ENCODE measurements around the gene BLCAP. TPM values are rescaled to one million over a fixed set of nuclear protein-coding genes. Genes with fewer than 3 reads are reported as not detected.
A peak's percentile ranks its signal among the peaks of the same experiment; 100 is the strongest.

The BLCAP gene
- total RNA-seq, 5 donors from 2014 or later (not counting 1 experiment from before 2014, with no cell fraction given) = 62.5 to 82.6 (median 80.6) TPM

- H3K27ac Mint-ChIP-seq = peak overlapping the region in 1 of 2 donors; percentile 12
- DNase-seq (no peak), ATAC-seq (replicated peaks in 1 of 4) (no peak)
- H3K36me3 Mint-ChIP-seq = peaks cover 3% of the 10 kb centered on the region
- no peak overlapping the region for H3K4me3 ChIP-seq (ENCODE audit: control insufficient read depth in 1 of 2, extremely low read depth in 1 of 2, low read length in 1 of 2)
- H3K9me3 ChIP-seq = no peaks in the 10 kb centered on the region
- no peaks in the 10 kb centered on the region for H3K36me3 ChIP-seq (ENCODE audit: control insufficient read depth in 2 of 2, extremely low read depth in 1 of 2, insufficient read depth in 1 of 2, low read length in 1 of 2)
- peaks cover 36 to 41% (median 41%) of the 10 kb centered on the region in 3 donors for H3K4me1 Mint-ChIP-seq
- H3K27ac ChIP-seq (ENCODE audit: low read length) = no peak overlapping the region
- no peaks in the 10 kb centered on the region for H3K27me3 ChIP-seq (replicated peaks in 1 of 2; ENCODE audit: control insufficient read depth in 2 of 2, extremely low read depth in 1 of 2, insufficient read depth in 2 of 2, low read length in 1 of 2)
- ChIA-PET POLR2A (no interaction called here), CTCF (interaction anchor here in 1 of 2 donors (0.6 to 0.9 kb wide), 2 partner anchors 258 to 267 kb away, joined by 4 read pairs; no protein-coding TSS in a partner anchor)
- WGBS (ENCODE audit: insufficient coverage) = 82% methylated on average over 7 of the region's 8 CpGs
- peak overlapping the region; percentile 89 to 95 (median 95) for H3K4me3 Mint-ChIP-seq
- no peaks in the 10 kb centered on the region for H3K27me3 Mint-ChIP-seq
- H3K9me3 Mint-ChIP-seq = no peaks in the 10 kb centered on the region
- peaks cover 22 to 36% of the 10 kb centered on the region in 2 experiments for H3K4me1 ChIP-seq (ENCODE audit: control insufficient read depth in 1 of 2, extremely low read depth in 1 of 2, insufficient read depth in 2 of 2, low read length in 2 of 2)
Observed at GRCh38 chr20:37529214-37529967, 1.7 kb upstream of the BLCAP start.

GRCh38 chr20:37528446-37529213, 954 bp upstream of the BLCAP start:
- POLR2A ChIA-PET = no interaction called here
- ATAC-seq (replicated peaks in 1 of 4) (peak in 1 of 4 experiments; percentile 1), DNase-seq (peak in 1 of 35 experiments; percentile 4)
- Mint-ChIP-seq H3K4me1 (peaks cover 44 to 48% (median 48%) of the 10 kb centered on the region in 3 donors), H3K27me3 (no peaks in the 10 kb centered on the region), H3K4me3 (peak overlapping the region; percentile 89 to 95 (median 95)), H3K36me3 (peaks cover 3% of the 10 kb centered on the region), H3K27ac (peak overlapping the region; percentile 100), H3K9me3 (no peaks in the 10 kb centered on the region)
- Histone ChIP-seq H3K36me3 (ENCODE audit: control insufficient read depth in 2 of 2, extremely low read depth in 1 of 2, insufficient read depth in 1 of 2, low read length in 1 of 2) (no peaks in the 10 kb centered on the region), H3K27ac (ENCODE audit: low read length) (peak overlapping the region; percentile 92), H3K4me3 (ENCODE audit: control insufficient read depth in 1 of 2, extremely low read depth in 1 of 2, low read length in 1 of 2) (peak overlapping the region; percentile 79 to 88), H3K27me3 (replicated peaks in 1 of 2; ENCODE audit: control insufficient read depth in 2 of 2, extremely low read depth in 1 of 2, insufficient read depth in 2 of 2, low read length in 1 of 2) (no peaks in the 10 kb centered on the region), H3K4me1 (ENCODE audit: control insufficient read depth in 1 of 2, extremely low read depth in 1 of 2, insufficient read depth in 2 of 2, low read length in 2 of 2) (peaks cover 22 to 41% of the 10 kb centered on the region in 2 experiments), H3K9me3 (no peaks in the 10 kb centered on the region)
- CTCF ChIA-PET = interaction anchor here (0.6 to 1.5 kb wide), 5 partner anchors 258 to 339 kb away, joined by 3 to 5 read pairs (median 4); no protein-coding TSS in a partner anchor
- WGBS (ENCODE audit: insufficient coverage) = 76% methylated on average over 4 of the region's 10 CpGs

DNA sequence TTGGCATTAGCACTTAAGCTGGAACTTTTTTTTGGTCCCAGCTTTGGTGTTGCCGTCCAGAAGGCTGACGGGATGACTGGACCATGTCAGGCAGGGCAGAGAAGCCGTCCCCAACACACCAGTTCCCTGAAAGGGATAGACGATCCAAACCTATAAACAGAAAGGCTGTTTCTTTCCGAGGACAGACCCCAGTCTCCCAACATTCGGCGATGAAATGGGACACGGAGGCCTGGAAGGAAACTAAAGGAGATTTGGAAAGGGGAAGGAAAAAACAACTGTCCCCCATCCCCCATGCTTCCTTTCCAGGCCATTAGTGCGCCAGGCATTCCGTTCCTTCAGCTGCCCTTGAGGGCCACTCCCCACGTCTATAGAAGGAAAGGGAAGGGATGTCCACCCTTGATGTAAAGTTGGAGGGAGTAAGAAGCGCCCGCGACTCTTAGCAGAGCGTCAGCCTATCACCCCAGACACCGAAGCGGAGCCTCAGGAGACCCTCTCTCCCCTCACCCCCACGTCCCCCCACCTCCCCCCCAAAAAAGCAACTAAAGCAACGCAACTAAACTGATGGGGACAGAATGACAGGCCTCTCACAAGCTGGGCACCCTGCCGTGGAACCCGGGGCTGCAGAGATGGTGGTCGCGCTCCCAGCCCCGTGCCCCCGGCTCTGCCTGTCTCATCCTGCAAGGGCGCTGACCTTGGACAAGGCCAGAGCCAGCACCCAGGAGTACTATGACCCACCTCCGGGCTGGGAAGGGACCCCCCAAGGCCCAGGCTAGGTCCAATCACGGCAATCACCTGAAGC, 638 bp downstream of the BLCAP start:
- CTCF ChIA-PET = interaction anchor here (0.6 to 1.6 kb wide), 3 partner anchors 8 to 332 kb away, joined by 4 to 7 read pairs (median 5); no protein-coding TSS in a partner anchor
- Mint-ChIP-seq H3K27ac (peak overlapping the region; percentile 100), H3K36me3 (peaks cover 7% of the 10 kb centered on the region), H3K4me1 (peaks cover 55 to 57% (median 56%) of the 10 kb centered on the region in 3 donors), H3K9me3 (no peaks in the 10 kb centered on the region), H3K27me3 (no peaks in the 10 kb centered on the region), H3K4me3 (peak overlapping the region; percentile 89 to 95 (median 95))
- peaks cover 22 to 41% of the 10 kb centered on the region in 2 experiments for H3K4me1 ChIP-seq (ENCODE audit: control insufficient read depth in 1 of 2, extremely low read depth in 1 of 2, insufficient read depth in 2 of 2, low read length in 2 of 2)
- POLR2A ChIA-PET = interaction anchor here in 1 of 2 donors (0.6 kb wide), 1 partner anchor 554 kb away, joined by 7 read pairs; no protein-coding TSS in a partner anchor
- H3K27me3 ChIP-seq (replicated peaks in 1 of 2; ENCODE audit: control insufficient read depth in 2 of 2, extremely low read depth in 1 of 2, insufficient read depth in 2 of 2, low read length in 1 of 2) = no peaks in the 10 kb centered on the region
- 7% methylated on average over 13 of the region's 28 CpGs for WGBS (ENCODE audit: insufficient coverage)
- ATAC-seq (replicated peaks in 1 of 4) (no peak), DNase-seq (peak in 1 of 35 experiments; percentile 14)
- peak overlapping the region; percentile 79 to 88 for H3K4me3 ChIP-seq (ENCODE audit: control insufficient read depth in 1 of 2, extremely low read depth in 1 of 2, low read length in 1 of 2)
- no peaks in the 10 kb centered on the region for H3K36me3 ChIP-seq (ENCODE audit: control insufficient read depth in 2 of 2, extremely low read depth in 1 of 2, insufficient read depth in 1 of 2, low read length in 1 of 2)
- H3K27ac ChIP-seq (ENCODE audit: low read length) = peak overlapping the region; percentile 92
- H3K9me3 ChIP-seq = no peaks in the 10 kb centered on the region

- Histone ChIP-seq H3K4me1 (ENCODE audit: control insufficient read depth in 1 of 2, extremely low read depth in 1 of 2, insufficient read depth in 2 of 2, low read length in 2 of 2) (peaks cover 22 to 44% of the 10 kb centered on the region in 2 experiments), H3K9me3 (no peaks in the 10 kb centered on the region), H3K4me3 (ENCODE audit: control insufficient read depth in 1 of 2, extremely low read depth in 1 of 2, low read length in 1 of 2) (peak overlapping the region; percentile 79 to 88), H3K27ac (ENCODE audit: low read length) (no peak overlapping the region), H3K36me3 (ENCODE audit: control insufficient read depth in 2 of 2, extremely low read depth in 1 of 2, insufficient read depth in 1 of 2, low read length in 1 of 2) (no peaks in the 10 kb centered on the region), H3K27me3 (replicated peaks in 1 of 2; ENCODE audit: control insufficient read depth in 2 of 2, extremely low read depth in 1 of 2, insufficient read depth in 2 of 2, low read length in 1 of 2) (no peaks in the 10 kb centered on the region)
- ATAC-seq (replicated peaks in 1 of 4) (no peak), DNase-seq (peak in 1 of 35 experiments; percentile 16)
- Mint-ChIP-seq H3K9me3 (no peaks in the 10 kb centered on the region), H3K4me3 (peak overlapping the region; percentile 89 to 95 (median 95)), H3K36me3 (peaks cover 7% of the 10 kb centered on the region), H3K27me3 (no peaks in the 10 kb centered on the region), H3K4me1 (peaks cover 59 to 62% (median 62%) of the 10 kb centered on the region in 3 donors), H3K27ac (peak overlapping the region; percentile 78 to 91)
- POLR2A ChIA-PET = no interaction called here
- CTCF ChIA-PET = interaction anchor here in 1 of 2 donors (1.6 kb wide), 1 partner anchor 9 kb away, joined by 4 read pairs; no protein-coding TSS in a partner anchor
- 30% methylated on average over 4 of the region's 10 CpGs for WGBS (ENCODE audit: insufficient coverage)
Observed at GRCh38 chr20:37526238-37526838, 1.3 kb downstream of the BLCAP start.

- CTCF ChIA-PET = interaction anchor here in 1 of 2 donors (1.6 kb wide), 1 partner anchor 9 kb away, joined by 4 read pairs; no protein-coding TSS in a partner anchor
Observed at GRCh38 chr20:37525810-37526209, 1.9 kb downstream of the BLCAP start.

More at GRCh38 chr20:37525810-37526209, 1.9 kb downstream of the BLCAP start:
- 82% methylated on average over 2 of the region's 5 CpGs for WGBS (ENCODE audit: insufficient coverage)
- DNase-seq (no peak), ATAC-seq (replicated peaks in 1 of 4) (no peak)
- Histone ChIP-seq H3K4me3 (ENCODE audit: control insufficient read depth in 1 of 2, extremely low read depth in 1 of 2, low read length in 1 of 2) (peak overlapping the region in 1 of 2 donors; percentile 88), H3K36me3 (ENCODE audit: control insufficient read depth in 2 of 2, extremely low read depth in 1 of 2, insufficient read depth in 1 of 2, low read length in 1 of 2) (no peaks in the 10 kb centered on the region), H3K27ac (ENCODE audit: low read length) (no peak overlapping the region), H3K9me3 (no peaks in the 10 kb centered on the region), H3K4me1 (ENCODE audit: control insufficient read depth in 1 of 2, extremely low read depth in 1 of 2, insufficient read depth in 2 of 2, low read length in 2 of 2) (peaks cover 22 to 49% of the 10 kb centered on the region in 2 experiments), H3K27me3 (replicated peaks in 1 of 2; ENCODE audit: control insufficient read depth in 2 of 2, extremely low read depth in 1 of 2, insufficient read depth in 2 of 2, low read length in 1 of 2) (no peaks in the 10 kb centered on the region)
- peak overlapping the region; percentile 55 to 95 (median 89) for H3K4me3 Mint-ChIP-seq
- H3K27ac Mint-ChIP-seq = no peak overlapping the region
- H3K36me3 Mint-ChIP-seq = peaks cover 8% of the 10 kb centered on the region
- no peaks in the 10 kb centered on the region for H3K27me3 Mint-ChIP-seq
- H3K9me3 Mint-ChIP-seq = no peaks in the 10 kb centered on the region
- POLR2A ChIA-PET = no interaction called here
- peaks cover 59 to 64% (median 62%) of the 10 kb centered on the region in 3 donors for H3K4me1 Mint-ChIP-seq

All from T-cell (primary cell).